ENCODE results near the gene LRSAM1.

GRCh38 chr9:127411122-127411521, 40.2 kb upstream of the LRSAM1 start:
- TF ChIP-seq BACH1 (tag; IDR thresholded peaks at IDR 0.05) (no peak), MYC (IDR thresholded peaks at IDR 0.05; ENCODE audit: low read depth, low read length) (no peak), MYC (CRISPR knock-in tag; IDR thresholded peaks at IDR 0.05; ENCODE audit: borderline replicate concordance, low read depth) (no peak), ZNF124 (CRISPR knock-in tag; IDR thresholded peaks at IDR 0.05) (no peak), ZNF384 (IDR thresholded peaks at IDR 0.05; ENCODE audit: low read depth, low read length) (no peak), MBD2 (IDR thresholded peaks at IDR 0.05; ENCODE audit: borderline replicate concordance, low read depth) (no peak), KLF13 (tag; IDR thresholded peaks at IDR 0.05; ENCODE audit: borderline replicate concordance, low read depth) (no peak), MAZ (CRISPR knock-in tag; conservative IDR thresholded peaks at IDR 0.05 in 1 of 2, IDR thresholded peaks at IDR 0.05 in 1 of 2) (no peak), EP300 (IDR thresholded peaks at IDR 0.05; ENCODE audit: low read length) (no peak), MYNN (IDR thresholded peaks at IDR 0.05) (no peak), MYNN (CRISPR knock-in tag; IDR thresholded peaks at IDR 0.05) (no peak), FOS (IDR thresholded peaks at IDR 0.05; ENCODE audit: extremely low read depth, insufficient read length) (no peak), PHF21A (IDR thresholded peaks at IDR 0.05; ENCODE audit: borderline replicate concordance, low read depth) (no peak), ETV5 (CRISPR knock-in tag; IDR thresholded peaks at IDR 0.05; ENCODE audit: low read depth) (no peak)

Data from K562 (cell line).